Measurements from ENCODE around the gene GPR171.

Gene GPR171

DNA sequence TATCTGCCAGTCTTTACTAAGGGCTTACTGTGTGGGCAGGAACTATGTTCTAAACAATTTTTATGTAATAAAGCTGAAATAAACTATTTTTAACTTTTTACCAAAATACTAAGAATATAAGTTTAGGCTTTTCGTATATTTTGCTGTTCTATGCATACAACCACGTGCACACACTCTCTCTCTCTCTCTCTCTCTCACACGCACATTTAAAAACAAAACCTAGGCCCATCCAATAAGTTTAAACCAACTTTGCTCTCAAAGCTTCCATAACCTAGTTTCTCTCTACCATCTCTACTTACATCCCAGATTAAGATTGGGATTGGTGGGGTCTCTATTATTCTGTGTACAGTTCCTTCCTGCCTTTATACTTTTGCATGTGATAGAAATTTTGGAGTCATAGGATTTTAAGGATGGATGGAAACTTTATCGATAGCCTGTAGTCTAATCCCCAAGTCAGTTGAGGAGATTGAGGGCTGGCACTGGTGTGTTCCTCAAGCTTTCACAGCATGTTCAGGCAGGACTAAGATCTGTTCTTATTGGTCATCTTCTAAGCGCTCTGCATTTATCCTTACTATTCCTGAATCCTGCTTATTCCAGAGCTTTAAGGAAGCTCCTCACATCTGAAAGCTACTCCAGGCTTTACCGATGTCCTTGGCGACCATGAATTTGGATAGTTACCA lies 1.8 kb downstream of the GPR171 start:
- TF ChIP-seq CTCF (conservative IDR thresholded peaks at IDR 0.05; ENCODE audit: low read length): no peak
- H3K4me3 ChIP-seq (ENCODE audit: low read length): no peak overlapping the region
- DNase-seq (ENCODE audit: low read depth): no peak

GRCh38 chr3:151200586-151200985 lies 2.4 kb downstream of the GPR171 start:
- no peak for TF ChIP-seq CTCF (conservative IDR thresholded peaks at IDR 0.05; ENCODE audit: low read length)
- no peak for DNase-seq (ENCODE audit: low read depth)
- H3K4me3 ChIP-seq (ENCODE audit: low read length): no peak overlapping the region

- no peak for TF ChIP-seq CTCF (conservative IDR thresholded peaks at IDR 0.05; ENCODE audit: low read length)
- DNase-seq (ENCODE audit: low read depth): no peak
- H3K4me3 ChIP-seq (ENCODE audit: low read length): no peak overlapping the region
These were observed 3.2 kb downstream of the GPR171 start for GRCh38 chr3:151199554-151200438.

GRCh38 chr3:151198849-151199248 lies 4.2 kb downstream of the GPR171 start:
- no peak for DNase-seq (ENCODE audit: low read depth)
- no peak overlapping the region for H3K4me3 ChIP-seq (ENCODE audit: low read length)
- no peak for TF ChIP-seq CTCF (conservative IDR thresholded peaks at IDR 0.05; ENCODE audit: low read length)

GRCh38 chr3:151197981-151198767 lies 4.8 kb downstream of the GPR171 start:
- H3K4me3 ChIP-seq (ENCODE audit: low read length): no peak overlapping the region
- DNase-seq (ENCODE audit: low read depth): peak; percentile 49
- TF ChIP-seq CTCF (conservative IDR thresholded peaks at IDR 0.05; ENCODE audit: low read length): no peak

DNA sequence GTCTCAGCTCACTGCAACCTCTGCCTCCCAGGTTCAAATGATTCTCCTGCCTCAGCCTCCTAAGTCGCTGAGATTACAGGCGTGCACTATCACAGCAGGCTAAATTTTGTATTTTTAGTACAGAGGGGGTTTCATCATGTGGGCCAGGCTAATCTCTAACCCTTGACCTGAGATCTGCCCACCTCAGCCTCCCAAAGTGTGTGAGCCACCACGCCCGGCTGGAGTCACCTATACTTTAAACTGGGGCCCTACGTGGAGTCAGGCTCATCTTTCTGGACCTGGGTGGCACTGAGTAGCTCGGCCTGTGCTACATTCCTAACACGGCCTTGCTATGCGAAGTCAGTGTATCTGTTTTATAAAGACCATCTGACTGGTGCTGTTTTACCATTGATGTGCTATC lies 5.8 kb downstream of the GPR171 start:
- TF ChIP-seq CTCF (conservative IDR thresholded peaks at IDR 0.05; ENCODE audit: low read length): no peak
- no peak overlapping the region for H3K4me3 ChIP-seq (ENCODE audit: low read length)
- no peak for DNase-seq (ENCODE audit: low read depth)

Measured in AG10803 (cell line).